ENCODE measurements around the gene IHH.

The IHH gene

DNA sequence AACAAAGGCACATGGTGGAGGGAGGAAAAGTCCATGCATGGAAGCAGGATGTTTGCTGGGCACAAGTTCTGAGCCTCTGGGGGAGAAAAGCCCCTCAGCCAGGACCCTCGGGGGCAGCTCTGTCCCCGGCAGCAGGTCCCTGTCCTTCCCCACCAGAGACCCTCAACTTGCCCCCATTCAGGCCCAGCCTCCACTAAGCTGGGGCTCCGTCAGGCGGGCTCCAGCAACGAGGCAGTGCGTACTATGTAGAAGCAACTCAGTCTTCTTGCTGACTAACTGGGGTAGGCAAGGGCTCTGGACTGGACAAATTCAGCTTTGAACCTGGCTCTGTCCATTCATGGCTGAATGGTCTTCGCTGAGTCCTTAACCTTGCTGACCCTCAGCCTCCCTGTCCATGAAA, 42.4 kb downstream of the IHH start:
- DNase-seq, result no peak

DNA sequence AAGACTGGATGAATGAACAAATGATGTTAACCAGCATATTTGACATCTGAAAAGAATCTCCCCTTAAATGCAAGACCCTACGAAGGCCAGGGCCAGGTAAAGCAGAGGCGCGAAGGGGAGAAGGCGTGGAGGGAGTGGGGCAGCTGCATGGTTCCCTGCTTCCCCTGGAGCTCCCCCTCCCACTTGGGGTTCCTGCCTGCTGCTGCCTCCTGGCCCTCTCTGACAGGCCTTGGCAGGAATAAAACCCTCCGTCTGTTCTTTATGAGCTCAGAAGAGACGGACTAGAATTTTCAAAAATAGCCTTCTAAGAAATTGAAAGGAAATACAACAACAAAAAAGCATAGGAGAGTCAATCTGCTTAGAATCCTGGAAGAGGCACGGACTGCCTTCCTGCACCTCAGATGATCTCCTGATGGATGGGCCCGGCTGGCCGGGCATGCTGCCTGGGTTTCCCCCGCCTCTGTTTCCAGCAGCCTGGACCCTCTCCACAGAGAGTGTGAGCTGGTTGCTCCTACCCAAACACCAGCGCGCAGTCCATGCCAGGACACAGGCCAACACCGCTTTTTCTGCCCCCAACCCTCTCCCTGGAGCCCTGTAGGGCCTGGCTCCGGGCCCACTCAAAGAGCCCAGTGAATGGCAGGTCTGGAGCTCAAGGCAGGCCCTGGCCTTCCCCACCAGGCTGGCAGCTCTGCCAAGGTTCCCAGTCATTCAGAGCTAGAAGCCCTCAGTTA, 43.4 kb downstream of the IHH start:
- DNase-seq, result no peak

DNA sequence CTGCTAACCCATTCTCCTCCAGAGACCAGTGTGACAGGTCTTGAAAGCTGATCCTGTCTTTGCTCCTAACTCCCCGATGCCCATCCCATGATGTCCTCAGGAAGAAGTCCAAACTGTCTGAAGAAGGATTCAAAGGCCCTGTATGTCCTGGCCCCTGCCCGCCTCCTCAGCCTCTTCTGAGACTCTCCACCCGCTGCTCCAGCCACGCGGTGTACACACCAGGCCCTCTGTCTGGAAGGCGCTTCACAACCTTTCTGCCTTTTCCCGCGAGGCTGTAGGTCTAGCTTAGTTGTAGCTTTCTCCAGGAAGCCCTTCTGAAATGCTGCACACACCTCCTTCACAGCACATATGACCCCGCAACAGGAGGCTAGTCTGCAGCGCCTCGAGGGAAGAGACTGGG, 44.0 kb downstream of the IHH start:
- no peak for DNase-seq

DNA sequence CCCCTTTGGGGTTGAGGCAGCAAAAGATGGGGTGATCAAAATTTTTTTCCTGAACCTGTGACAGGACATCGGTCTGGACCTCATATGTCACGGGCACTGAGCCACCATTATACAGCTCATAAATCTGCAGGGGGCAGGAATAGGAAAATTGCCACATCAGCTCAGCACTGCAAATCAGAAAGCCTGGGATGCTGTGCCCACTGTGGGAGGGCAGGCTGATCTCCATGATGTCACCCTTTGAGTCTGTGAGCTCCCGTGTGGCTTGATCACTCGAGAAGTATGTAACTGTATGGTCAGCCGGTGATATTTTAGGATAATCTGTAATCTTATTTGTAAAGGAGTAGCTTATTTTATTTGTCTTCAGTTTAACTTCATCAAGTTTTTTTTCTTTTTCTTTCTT, 49.8 kb downstream of the IHH start:
- DNase-seq, result no peak

DNA sequence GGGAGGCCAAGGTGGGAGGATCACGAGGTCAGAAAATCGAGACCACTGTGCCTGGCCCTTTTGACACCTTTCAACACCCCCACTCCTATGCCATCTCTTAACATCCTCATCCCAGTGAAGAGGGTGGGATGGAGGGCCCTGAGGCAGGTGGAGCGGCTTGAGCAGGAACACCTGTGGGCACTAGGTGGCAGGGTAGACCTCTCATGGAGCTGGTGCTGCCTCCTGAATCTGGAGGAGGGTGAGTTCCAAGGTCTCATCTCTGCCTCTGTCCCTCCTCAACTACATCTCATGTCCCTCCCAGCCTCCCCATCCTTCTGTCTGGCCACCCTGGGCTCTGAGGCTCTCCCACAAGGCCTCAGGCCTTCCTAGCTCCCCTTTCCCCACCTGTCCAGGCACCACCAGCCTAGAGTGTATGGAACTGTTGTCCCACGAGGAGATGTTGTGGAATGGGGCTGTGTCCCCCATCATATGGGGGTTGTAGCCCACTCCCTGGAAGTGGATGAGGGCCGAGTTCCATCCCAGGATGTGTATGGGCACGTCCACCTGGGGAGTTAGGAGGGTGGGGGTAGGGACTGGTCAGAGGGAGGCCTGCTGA, 50.5 kb downstream of the IHH start:
- DNase-seq, result no peak

DNA sequence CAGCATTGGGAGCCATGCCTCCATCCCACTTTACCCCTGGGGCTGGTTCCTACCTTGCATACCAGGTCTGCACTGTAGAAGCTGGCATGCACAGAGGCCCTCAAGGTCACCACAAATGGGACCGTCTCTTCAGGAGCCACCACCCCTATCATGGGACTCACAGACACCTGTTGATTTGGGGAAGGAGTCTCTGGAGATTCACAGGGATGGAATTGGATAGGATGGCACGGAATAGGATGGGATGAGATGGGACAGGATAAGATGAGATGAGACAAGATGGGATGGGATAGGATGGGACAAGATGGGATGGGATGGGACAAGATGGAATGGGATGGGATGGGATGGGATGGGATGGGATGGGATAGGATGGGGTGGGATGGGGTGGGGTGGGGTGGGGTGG, 51.4 kb downstream of the IHH start:
- no peak for DNase-seq

Data from T-helper 2 cell (primary cell).